Stimulated activated memory B cell treated with anti-CD40 and anti-IgM and Interleukin-4, amounts not matched to agents 10 μg/mL and 1 μg/mL and 100 μg/mL, for 72 hours (primary cell): ENCODE results near the gene LRRK1.

Experiments used
- ATAC-seq: fragments of 150-1000 bp; cut with Tn5 transposase; 2 replicates; pipeline ENCODE4 v1.10.0; 2021
- H3K27ac Mint-ChIP-seq: one replicate; pipeline ENCODE4 v1.8.0; 2022; ENCODE audit warnings: mild to moderate bottlenecking, mixed read lengths
- H3K27me3 Mint-ChIP-seq: one replicate; pipeline ENCODE4 v1.8.0; 2022; ENCODE audit warnings: mixed read lengths
- H3K36me3 Mint-ChIP-seq: one replicate; pipeline ENCODE4 v1.8.0; 2022; ENCODE audit warnings: mixed read lengths
- H3K4me1 Mint-ChIP-seq: one replicate; pipeline ENCODE4 v1.8.0; 2022; ENCODE audit warnings: mixed read lengths
- H3K4me3 Mint-ChIP-seq: one replicate; pipeline ENCODE4 v1.8.0; 2022; ENCODE audit warnings: mild to moderate bottlenecking, moderate library complexity, mixed read lengths
- H3K9me3 Mint-ChIP-seq: one replicate; pipeline ENCODE4 v1.8.0; 2022; ENCODE audit warnings: mixed read lengths

LRRK1 gene

DNA sequence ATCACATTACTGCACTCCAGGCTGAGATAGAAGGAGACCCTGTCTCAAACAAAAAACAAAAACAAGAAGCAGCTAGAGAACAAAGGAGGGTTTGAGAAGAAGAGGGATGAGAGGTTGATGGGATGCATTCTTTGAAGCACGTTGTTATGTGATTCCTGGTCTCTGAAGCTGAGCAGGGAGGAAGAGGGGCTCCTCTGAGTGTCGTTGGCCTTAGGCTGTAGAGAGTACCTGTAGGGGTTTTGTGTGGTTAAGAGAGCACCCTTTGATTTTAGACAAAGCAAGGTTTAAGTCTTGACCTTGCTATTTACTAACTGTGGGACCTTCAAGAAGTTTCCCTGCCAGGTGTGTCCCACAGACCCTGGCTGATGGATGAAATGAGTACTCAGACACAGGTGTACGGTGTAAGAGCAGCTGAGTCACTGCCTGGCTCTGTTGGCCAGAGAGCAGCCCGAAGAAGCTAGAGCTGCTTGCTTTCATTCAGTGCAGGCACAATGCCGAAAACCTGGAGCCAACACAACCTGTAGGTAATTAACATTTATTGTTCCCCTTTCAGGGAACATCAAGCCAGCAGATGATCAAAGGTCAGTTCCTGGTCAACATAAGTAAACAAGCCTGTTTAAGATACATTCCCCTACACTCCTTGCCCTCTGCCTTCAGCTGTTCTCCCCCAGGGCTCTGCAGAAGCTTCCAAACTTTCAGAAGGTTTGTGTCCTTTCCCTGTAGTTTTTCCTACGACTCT, 67.2 kb downstream of the LRRK1 start:
- Mint-ChIP-seq H3K36me3 (peaks cover 82% of the 10 kb centered on the region), H3K4me1 (peaks cover 13% of the 10 kb centered on the region), H3K27me3 (no peaks in the 10 kb centered on the region), H3K27ac (no peak overlapping the region), H3K9me3 (peaks cover 2% of the 10 kb centered on the region), H3K4me3 (no peak overlapping the region)
- no peak for ATAC-seq

DNA sequence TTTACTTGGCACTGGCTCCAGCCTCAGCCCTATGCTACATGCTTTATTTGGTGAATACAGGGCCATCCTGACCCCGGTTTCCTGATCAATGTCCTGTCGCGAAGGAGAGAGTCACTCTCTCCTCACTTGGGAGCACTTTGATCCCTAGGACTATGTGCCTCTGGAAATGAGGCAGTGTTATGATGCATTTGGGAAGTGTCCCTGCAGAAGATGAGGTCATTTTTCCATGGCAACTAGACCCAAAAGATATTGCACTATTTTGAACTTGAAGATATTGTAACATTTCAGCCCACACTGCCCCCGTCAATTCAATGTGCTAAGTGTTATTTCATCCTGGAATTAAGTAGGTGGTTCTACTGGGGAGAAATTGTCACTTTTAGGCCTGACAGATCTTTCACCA, 68.0 kb downstream of the LRRK1 start:
- Mint-ChIP-seq H3K4me3 (no peak overlapping the region), H3K9me3 (peaks cover 2% of the 10 kb centered on the region), H3K36me3 (peaks cover 79% of the 10 kb centered on the region), H3K27me3 (no peaks in the 10 kb centered on the region), H3K27ac (no peak overlapping the region), H3K4me1 (peaks cover 10% of the 10 kb centered on the region)
- ATAC-seq: no peak

DNA sequence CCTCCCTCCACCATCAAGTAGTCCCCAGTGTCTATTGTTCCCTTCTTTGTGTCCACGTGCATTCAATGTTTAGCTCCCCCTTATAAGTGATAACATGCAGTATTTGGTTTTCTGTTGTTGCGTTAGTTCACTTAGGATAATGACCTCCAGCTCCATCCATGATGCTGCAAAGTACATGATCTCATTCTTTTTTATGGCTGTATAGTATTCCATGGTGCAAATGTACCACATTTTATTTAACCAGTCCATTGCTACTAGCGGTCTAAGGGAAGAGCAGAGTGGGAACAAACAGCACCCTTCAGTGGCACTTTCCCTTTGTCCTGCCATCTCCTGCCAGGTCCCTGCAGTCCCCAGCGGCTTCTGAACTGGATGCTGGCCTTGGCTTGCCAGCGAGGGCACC, 69.1 kb downstream of the LRRK1 start:
- peaks cover 2% of the 10 kb centered on the region for H3K9me3 Mint-ChIP-seq

DNA sequence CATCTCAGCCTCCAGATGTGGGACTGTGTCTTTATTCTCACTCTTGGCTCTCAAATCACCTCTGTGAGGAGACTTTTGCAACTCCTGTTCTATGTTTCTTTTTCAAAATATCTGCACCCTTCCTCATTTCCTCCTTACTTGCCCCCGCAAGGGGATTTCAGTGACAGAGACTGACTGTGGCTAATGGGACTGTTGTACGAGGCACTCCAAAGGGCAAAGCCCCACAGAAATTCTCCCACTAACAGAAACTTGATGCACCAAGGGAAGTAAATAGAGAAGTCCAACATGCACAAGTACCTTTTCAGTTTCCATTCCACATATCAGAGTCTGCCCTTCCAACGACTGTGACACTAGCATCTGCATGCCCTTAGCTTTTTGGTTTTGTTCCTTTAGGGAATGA, 69.7 kb downstream of the LRRK1 start:
- peaks cover 79% of the 10 kb centered on the region for H3K36me3 Mint-ChIP-seq
- H3K4me3 Mint-ChIP-seq: no peak overlapping the region
- H3K4me1 Mint-ChIP-seq: peaks cover 25% of the 10 kb centered on the region
- no peaks in the 10 kb centered on the region for H3K27me3 Mint-ChIP-seq
- H3K27ac Mint-ChIP-seq: peak overlapping the region; percentile 44
- H3K9me3 Mint-ChIP-seq: peaks cover 2% of the 10 kb centered on the region
- ATAC-seq: peak; percentile 75

More for the DNA sequence above, 69.1 kb downstream of the LRRK1 start:
- peaks cover 78% of the 10 kb centered on the region for H3K36me3 Mint-ChIP-seq
- no peaks in the 10 kb centered on the region for H3K27me3 Mint-ChIP-seq
- no peak overlapping the region for H3K27ac Mint-ChIP-seq
- ATAC-seq: no peak
- peaks cover 20% of the 10 kb centered on the region for H3K4me1 Mint-ChIP-seq
- no peak overlapping the region for H3K4me3 Mint-ChIP-seq

DNA sequence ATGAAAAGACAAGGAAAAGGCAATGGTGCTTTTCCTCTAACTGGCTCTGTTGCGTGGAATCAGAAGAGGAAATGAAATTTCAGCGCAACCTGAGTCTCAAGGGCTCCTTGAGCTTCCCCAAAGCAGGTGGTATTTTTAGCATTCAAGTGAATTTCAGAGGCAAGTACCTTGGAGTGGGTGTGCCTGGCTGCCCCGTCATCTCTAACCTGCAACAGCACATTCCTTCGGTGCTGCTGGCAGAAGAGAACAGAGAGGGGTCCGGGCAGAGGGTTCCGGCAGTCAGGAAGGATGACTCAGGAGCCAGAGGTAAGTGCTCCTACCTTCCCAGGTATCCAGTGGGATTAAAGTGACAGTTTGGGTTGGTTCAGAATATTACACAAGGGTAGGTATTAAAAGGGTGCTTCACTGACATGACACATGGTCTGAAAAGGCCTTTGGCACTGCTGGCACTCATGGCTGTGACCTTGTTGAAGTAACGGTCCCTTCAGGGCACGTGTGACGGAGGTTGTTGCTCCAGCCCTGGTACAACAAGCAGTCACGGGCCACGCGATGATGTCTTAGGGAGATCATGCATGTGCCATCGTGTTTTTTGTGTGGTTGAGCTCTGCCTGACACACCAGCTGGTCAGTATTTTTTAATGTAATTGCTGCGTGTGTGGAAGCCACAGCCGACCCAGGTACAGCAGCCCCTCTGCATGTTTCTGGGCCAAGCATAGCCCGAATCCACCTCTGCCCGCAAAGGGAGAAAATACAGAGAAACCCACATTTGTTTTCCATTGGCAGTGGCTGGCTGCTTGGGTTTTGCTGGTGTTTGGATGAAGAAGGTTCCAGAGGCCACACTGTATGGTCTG, 75.7 kb downstream of the LRRK1 start:
- peak overlapping the region; percentile 75 for H3K27ac Mint-ChIP-seq
- peak overlapping the region; percentile 80 for H3K4me3 Mint-ChIP-seq
- ATAC-seq: peak; percentile 76
- no peaks in the 10 kb centered on the region for H3K9me3 Mint-ChIP-seq
- peaks cover 52% of the 10 kb centered on the region for H3K36me3 Mint-ChIP-seq
- H3K27me3 Mint-ChIP-seq: no peaks in the 10 kb centered on the region
- H3K4me1 Mint-ChIP-seq: peaks cover 27% of the 10 kb centered on the region

DNA sequence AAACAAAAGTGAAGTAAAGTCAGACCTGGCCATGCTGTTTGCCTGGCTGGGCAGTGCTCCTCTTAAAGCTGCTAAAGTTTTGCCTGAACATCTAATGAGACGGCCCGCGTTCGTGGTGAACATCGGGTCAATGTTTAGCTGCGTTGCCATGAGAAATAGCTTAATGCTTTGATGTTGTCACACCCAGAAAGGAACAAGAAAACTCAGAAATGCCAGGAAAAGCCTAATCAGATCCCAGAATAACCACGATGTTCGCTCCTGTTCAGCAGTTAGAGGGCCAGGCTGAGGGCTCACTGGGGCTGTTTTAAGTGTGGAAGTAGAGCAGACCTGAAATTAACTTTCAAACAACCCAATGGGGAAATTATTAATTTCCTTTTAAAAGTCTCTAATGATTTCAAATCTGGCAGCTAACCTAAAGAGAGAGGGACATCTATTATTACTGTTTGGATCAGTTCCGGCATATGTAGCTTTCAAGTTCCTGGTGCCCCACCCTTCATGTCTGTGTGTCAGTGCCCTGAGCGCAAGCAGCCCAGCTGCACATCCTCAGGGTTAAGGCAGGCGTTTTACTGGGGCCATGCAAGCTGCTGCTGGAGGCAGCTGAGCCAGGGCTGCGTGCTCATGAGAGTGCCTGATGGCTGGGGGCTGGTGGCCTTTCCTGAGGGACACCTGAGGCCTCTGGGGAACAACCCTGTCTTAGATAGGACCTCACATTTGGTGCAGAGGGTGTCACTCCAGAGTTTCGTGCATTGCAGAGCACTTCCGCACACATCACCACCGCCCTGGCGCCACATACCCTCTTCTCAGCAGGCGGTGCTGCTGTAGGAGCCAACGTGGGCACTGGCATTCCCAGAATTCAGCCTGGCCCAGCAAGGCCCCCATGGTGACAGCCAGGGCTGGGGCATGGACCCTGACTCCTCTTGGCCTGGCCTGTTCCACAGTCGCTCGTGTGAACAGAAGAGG, 76.6 kb downstream of the LRRK1 start:
- Mint-ChIP-seq H3K27ac (no peak overlapping the region), H3K27me3 (no peaks in the 10 kb centered on the region), H3K4me3 (peak overlapping the region; percentile 18), H3K4me1 (peaks cover 27% of the 10 kb centered on the region), H3K9me3 (no peaks in the 10 kb centered on the region), H3K36me3 (peaks cover 53% of the 10 kb centered on the region)
- ATAC-seq: no peak

DNA sequence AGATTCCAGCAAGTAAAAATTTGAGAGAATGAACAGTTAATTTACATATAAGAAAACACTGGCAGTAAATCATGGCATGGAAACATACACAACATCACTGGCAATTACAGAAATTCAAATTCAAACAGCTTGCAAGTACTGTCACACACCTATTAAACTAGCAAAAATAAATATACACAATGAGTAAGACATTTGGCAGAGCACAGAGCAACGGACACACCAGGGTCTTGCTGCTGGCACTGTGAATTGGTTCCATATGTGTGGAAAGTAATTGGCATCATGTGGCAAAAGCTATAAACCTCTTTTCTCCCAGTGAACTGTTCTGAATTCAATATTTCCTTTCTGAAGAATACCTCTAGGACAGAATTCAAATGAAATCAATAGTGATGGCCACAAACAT, 78.3 kb downstream of the LRRK1 start:
- H3K4me1 Mint-ChIP-seq: peaks cover 33% of the 10 kb centered on the region
- no peaks in the 10 kb centered on the region for H3K27me3 Mint-ChIP-seq

DNA sequence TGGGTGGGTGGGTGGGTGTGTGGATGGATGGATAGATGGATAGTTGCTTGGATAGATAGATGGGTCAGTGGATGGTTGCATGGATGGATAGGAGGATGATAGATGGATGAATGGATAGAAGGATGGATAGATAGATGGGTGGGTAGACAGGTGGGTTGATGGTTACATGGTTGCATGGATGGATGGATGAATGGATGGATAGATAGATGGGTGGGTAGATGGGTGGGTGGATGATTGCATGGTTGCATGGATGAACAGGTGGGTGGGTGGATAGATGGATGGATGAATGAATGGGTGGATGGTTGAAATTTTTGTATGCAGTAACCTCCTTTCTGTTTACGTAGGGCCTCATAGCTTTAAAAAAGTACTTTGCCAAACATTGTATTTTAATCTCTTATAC, 79.5 kb downstream of the LRRK1 start:
- H3K27me3 Mint-ChIP-seq: no peaks in the 10 kb centered on the region

More for the DNA sequence above, 78.3 kb downstream of the LRRK1 start:
- no peak for ATAC-seq
- H3K9me3 Mint-ChIP-seq: no peaks in the 10 kb centered on the region
- no peak overlapping the region for H3K27ac Mint-ChIP-seq
- H3K36me3 Mint-ChIP-seq: peaks cover 65% of the 10 kb centered on the region
- no peak overlapping the region for H3K4me3 Mint-ChIP-seq

DNA sequence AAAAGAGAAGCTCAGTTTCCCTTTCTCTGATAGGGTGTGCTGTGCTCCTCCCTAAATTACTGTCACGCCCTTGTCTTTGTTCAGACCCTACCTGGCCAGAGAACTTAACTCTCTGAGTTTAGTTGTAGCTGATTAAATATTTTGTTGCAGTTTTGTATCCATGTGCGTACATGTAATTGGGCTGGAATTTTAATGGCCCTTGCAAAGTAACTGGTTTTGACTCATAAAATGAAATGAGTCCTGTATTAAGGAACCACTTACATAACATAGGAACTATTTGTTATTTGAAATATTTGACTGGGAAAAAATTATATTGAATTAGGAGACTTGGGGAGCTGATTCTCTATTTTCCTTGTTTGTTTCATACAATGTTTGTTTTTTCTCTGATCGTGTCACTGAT, 80.2 kb downstream of the LRRK1 start:
- no peaks in the 10 kb centered on the region for H3K27me3 Mint-ChIP-seq
- H3K4me1 Mint-ChIP-seq: peaks cover 17% of the 10 kb centered on the region
- no peak for ATAC-seq
- H3K9me3 Mint-ChIP-seq: no peaks in the 10 kb centered on the region
- H3K4me3 Mint-ChIP-seq: no peak overlapping the region
- no peak overlapping the region for H3K27ac Mint-ChIP-seq
- H3K36me3 Mint-ChIP-seq: peaks cover 64% of the 10 kb centered on the region

More for the DNA sequence above, 79.5 kb downstream of the LRRK1 start:
- Mint-ChIP-seq H3K4me1 (peaks cover 23% of the 10 kb centered on the region), H3K27ac (no peak overlapping the region), H3K4me3 (no peak overlapping the region), H3K36me3 (peaks cover 62% of the 10 kb centered on the region), H3K9me3 (no peaks in the 10 kb centered on the region)
- ATAC-seq: no peak

DNA sequence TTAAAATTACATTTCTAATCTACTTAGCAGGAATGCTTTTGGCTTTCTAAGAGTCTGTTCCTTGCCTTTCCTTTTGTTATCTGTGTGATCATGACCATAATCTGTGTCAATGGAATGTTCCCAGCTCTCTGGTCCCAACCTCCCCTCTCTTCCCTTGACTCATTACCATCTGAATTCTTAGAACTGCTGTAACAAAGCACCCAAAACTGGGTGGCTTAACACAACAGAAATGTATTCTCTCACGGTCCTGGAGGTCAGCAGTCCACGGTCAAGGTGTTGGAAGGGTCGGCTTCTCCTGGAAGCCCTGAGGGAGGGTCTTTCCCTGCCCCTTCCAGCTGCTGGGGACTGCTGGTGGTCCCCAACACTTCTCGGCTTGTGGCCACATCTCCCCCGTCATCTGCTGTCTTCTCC, 81.1 kb downstream of the LRRK1 start:
- Mint-ChIP-seq H3K4me3 (no peak overlapping the region), H3K27ac (no peak overlapping the region), H3K36me3 (peaks cover 66% of the 10 kb centered on the region), H3K27me3 (no peaks in the 10 kb centered on the region), H3K4me1 (peaks cover 10% of the 10 kb centered on the region), H3K9me3 (peaks cover 3% of the 10 kb centered on the region)
- ATAC-seq: no peak

DNA sequence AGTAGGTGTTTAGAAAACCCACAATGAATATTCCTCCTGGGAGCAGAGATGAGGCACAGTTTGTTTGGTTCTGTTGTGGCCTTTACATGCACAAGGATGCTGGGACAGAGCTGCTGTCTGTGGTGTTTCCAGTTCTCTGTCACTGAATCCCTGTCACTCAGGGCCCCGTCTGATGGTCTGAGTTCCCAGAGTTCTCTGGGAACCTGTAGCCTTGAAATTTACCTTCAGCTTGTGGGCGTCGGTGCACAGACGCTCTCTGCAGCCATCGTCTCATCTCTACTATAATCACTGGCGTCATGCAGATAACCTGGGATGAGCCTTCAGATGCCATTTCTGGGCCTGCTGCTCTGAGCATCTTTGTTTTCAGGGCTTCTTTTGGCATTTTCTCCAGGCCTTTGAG, 81.9 kb downstream of the LRRK1 start:
- peaks cover 10% of the 10 kb centered on the region for H3K4me1 Mint-ChIP-seq
- H3K27me3 Mint-ChIP-seq: no peaks in the 10 kb centered on the region
- no peak overlapping the region for H3K4me3 Mint-ChIP-seq
- H3K27ac Mint-ChIP-seq: no peak overlapping the region
- H3K36me3 Mint-ChIP-seq: peaks cover 66% of the 10 kb centered on the region
- no peak for ATAC-seq
- peaks cover 4% of the 10 kb centered on the region for H3K9me3 Mint-ChIP-seq

DNA sequence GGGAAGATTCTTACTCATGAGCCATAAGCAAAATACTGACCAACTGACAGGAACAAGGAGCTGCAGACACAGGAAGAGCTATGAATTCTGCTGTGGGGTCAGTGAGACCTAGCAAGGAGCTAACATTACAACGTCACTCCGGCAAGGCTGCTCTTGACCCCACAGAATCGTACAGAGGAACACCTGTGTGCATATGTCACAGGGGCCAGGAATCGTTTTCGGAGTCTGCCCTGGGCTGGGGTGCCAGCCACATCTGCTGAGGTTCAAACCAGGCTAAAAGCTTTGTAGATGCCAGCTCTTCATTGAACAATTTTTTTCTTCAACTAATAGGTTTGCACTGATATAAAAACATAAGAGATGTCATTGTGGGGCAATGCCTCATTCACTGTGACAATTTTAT, 82.6 kb downstream of the LRRK1 start:
- Mint-ChIP-seq H3K27me3 (no peaks in the 10 kb centered on the region), H3K9me3 (peaks cover 4% of the 10 kb centered on the region), H3K4me3 (no peak overlapping the region), H3K4me1 (peaks cover 13% of the 10 kb centered on the region), H3K36me3 (peaks cover 59% of the 10 kb centered on the region), H3K27ac (no peak overlapping the region)
- ATAC-seq: no peak

DNA sequence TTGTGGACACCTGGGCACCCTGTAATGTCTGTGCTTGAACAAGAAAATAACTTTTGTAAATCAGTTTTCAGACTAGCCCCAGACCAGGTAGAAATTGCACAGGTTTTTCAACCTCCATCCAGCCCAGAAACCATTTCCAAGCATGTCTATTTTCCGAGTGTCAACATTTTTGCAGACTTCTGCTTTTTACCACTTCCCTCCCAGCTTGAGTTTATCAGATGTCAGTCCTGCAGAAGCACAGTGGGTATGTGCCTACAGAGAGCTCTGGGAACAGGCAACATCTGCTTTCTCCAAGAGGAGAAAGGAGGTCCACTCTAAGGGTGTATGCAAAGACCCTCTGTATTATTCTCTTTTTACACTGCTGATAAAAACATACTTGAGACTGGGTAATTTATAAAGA, 83.9 kb downstream of the LRRK1 start:
- H3K36me3 Mint-ChIP-seq: peaks cover 59% of the 10 kb centered on the region
- H3K27ac Mint-ChIP-seq: no peak overlapping the region
- no peaks in the 10 kb centered on the region for H3K27me3 Mint-ChIP-seq
- peaks cover 26% of the 10 kb centered on the region for H3K4me1 Mint-ChIP-seq
- no peak overlapping the region for H3K4me3 Mint-ChIP-seq
- peaks cover 4% of the 10 kb centered on the region for H3K9me3 Mint-ChIP-seq
- no peak for ATAC-seq

DNA sequence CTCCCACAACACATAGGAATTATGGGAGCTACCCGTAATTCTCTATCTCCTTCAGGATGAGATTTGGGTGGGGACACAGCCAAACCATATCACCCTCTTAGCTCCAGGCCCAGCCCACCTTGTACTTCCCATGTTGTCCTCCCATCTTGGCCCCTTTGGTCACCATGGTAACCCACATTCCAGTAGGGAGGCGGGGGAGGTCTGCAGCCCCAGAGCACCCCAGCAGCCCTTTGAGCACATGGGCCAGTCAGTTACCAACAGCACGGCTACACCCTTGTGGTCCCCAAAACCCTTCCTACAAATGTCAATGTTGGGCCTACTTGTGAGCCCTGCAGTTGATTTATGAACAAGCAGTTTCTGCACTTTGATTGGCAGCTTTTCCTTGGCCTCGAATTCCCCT, 84.5 kb downstream of the LRRK1 start:
- ATAC-seq: no peak
- H3K4me3 Mint-ChIP-seq: no peak overlapping the region

DNA sequence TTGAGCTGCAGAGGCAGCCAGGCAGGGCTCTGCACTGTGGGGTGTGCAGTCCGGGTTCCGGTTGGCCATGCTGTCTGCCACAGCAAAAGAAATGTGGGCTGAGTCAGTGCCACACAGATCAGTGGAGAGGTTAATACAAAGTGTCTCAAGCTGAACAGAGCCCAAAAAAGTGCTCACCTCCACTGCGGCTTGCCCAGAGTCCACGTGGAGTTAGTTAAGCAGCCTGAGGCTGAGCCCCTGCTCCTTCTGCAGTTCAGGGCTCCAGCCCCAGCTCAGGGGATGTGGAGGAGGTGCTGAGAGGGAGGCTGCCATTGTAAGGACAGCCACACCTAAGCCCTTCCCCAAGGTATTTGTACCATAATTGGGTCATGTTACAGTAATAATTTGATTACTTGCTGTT, 85.3 kb downstream of the LRRK1 start:
- peaks cover 53% of the 10 kb centered on the region for H3K36me3 Mint-ChIP-seq
- no peak overlapping the region for H3K4me3 Mint-ChIP-seq
- peaks cover 4% of the 10 kb centered on the region for H3K9me3 Mint-ChIP-seq
- no peak overlapping the region for H3K27ac Mint-ChIP-seq
- H3K27me3 Mint-ChIP-seq: no peaks in the 10 kb centered on the region
- no peak for ATAC-seq
- peaks cover 37% of the 10 kb centered on the region for H3K4me1 Mint-ChIP-seq

More for the DNA sequence above, 84.5 kb downstream of the LRRK1 start:
- Mint-ChIP-seq H3K36me3 (peaks cover 54% of the 10 kb centered on the region), H3K9me3 (peaks cover 4% of the 10 kb centered on the region), H3K27me3 (no peaks in the 10 kb centered on the region), H3K27ac (no peak overlapping the region), H3K4me1 (peaks cover 33% of the 10 kb centered on the region)
